Pulmonary artery endothelial cell (primary cell): ENCODE measurements around the gene SULT1A2. TPM values are rescaled to one million over a fixed set of nuclear protein-coding genes. Genes with fewer than 3 reads are reported as not detected.
"Not testable (repeated sequence)": the region's sequence is repeated elsewhere in the genome, so short reads cannot be mapped to it uniquely, and the experiment has no call there.

ENCODE experiments used
- DNase-seq: peaks from one replicate; pipeline ENCODE4 v3.0.0-alpha.2; 2011; ENCODE audit warnings: low read depth, low spot score
- total RNA-seq: library from RNA; depleted of rRNA; stranded (reverse); fragments of >200 nt; gene quantifications from 2 replicates; pipeline ENCODE4 v1.2.3, GENCODE V29; 2014

The SULT1A2 gene
- total RNA-seq = 0.07 TPM in 1 of 2 replicates, not detected in the other

- no peak for DNase-seq
These were observed at the start of gene SULT1A2 for GRCh38 chr16:28596840-28597691. TSS of gene SULT1A2 (minus strand) at chr16:28597050. CDS start at chr16:28595930, 1,120 bp downstream.

- not testable (repeated sequence) for DNase-seq
These were observed 43.1 kb upstream of the SULT1A2 start for GRCh38 chr16:28639959-28640358.

GRCh38 chr16:28638359-28638758 is 41.5 kb upstream of the SULT1A2 start:
- DNase-seq = not testable (repeated sequence)

- DNase-seq = not testable (repeated sequence)
These were observed 40.9 kb upstream of the SULT1A2 start, which contains the start of gene NPIPB8 for GRCh38 chr16:28637765-28638164. TSS of gene NPIPB8 (plus strand) at chr16:28638065. CDS start at chr16:28638361, 296 bp downstream.

GRCh38 chr16:28636093-28636823 is 39.4 kb upstream of the SULT1A2 start:
- DNase-seq = not testable (repeated sequence)

- DNase-seq = not testable (repeated sequence)
These were observed 34.1 kb upstream of the SULT1A2 start for GRCh38 chr16:28630905-28631304.

GRCh38 chr16:28623172-28623711 is 26.4 kb upstream of the SULT1A2 start:
- no peak for DNase-seq

GRCh38 chr16:28622532-28623171 is 25.8 kb upstream of the SULT1A2 start:
- not testable (repeated sequence) for DNase-seq

GRCh38 chr16:28621481-28622155 is 24.8 kb upstream of the SULT1A2 start:
- no peak for DNase-seq

GRCh38 chr16:28620316-28620715 is 23.5 kb upstream of the SULT1A2 start:
- DNase-seq = not testable (repeated sequence)

GRCh38 chr16:28617874-28618273 is 21.0 kb upstream of the SULT1A2 start:
- no peak for DNase-seq

GRCh38 chr16:28616636-28617035 is 19.8 kb upstream of the SULT1A2 start:
- no peak for DNase-seq

GRCh38 chr16:28616224-28616577 is 19.4 kb upstream of the SULT1A2 start:
- not testable (repeated sequence) for DNase-seq

- not testable (repeated sequence) for DNase-seq
These were observed 18.8 kb upstream of the SULT1A2 start for GRCh38 chr16:28615486-28616223.

- DNase-seq = not testable (repeated sequence)
These were observed 17.7 kb upstream of the SULT1A2 start for GRCh38 chr16:28614561-28614960.

GRCh38 chr16:28613912-28614311 is 17.1 kb upstream of the SULT1A2 start:
- DNase-seq = not testable (repeated sequence)

- not testable (repeated sequence) for DNase-seq
These were observed 15.8 kb upstream of the SULT1A2 start for GRCh38 chr16:28612359-28613280.

GRCh38 chr16:28610595-28611191 is 13.8 kb upstream of the SULT1A2 start:
- no peak for DNase-seq
